ENCODE measurements around the gene ADAM12. TPM values are rescaled to one million over a fixed set of nuclear protein-coding genes. Genes with fewer than 3 reads are reported as not detected.

Gene ADAM12
- polyA plus RNA-seq, 3 donors: 25.6 to 27.1 (median 26.1) TPM

- peak; percentile 76 to 90 (median 80) for DNase-seq (ENCODE audit: low read depth in 3 of 3, low spot score in 2 of 3)
Measured at GRCh38 chr10:126041804-126042231, 346.5 kb downstream of the ADAM12 start.

- DNase-seq (ENCODE audit: low read depth in 3 of 3, low spot score in 2 of 3): no peak
Measured at GRCh38 chr10:126041117-126041516, 347.2 kb downstream of the ADAM12 start.

- no peak for DNase-seq (ENCODE audit: low read depth in 3 of 3, low spot score in 2 of 3)
Measured at GRCh38 chr10:126037946-126038345, 350.3 kb downstream of the ADAM12 start.

- no peak for DNase-seq (ENCODE audit: low read depth in 3 of 3, low spot score in 2 of 3)
Measured at GRCh38 chr10:126036515-126036914, 351.8 kb downstream of the ADAM12 start.

GRCh38 chr10:126034586-126034985 lies 353.7 kb downstream of the ADAM12 start:
- DNase-seq (ENCODE audit: low read depth in 3 of 3, low spot score in 2 of 3): no peak

GRCh38 chr10:126029999-126030398 lies 358.3 kb downstream of the ADAM12 start:
- DNase-seq (ENCODE audit: low read depth in 3 of 3, low spot score in 2 of 3): no peak

GRCh38 chr10:126027692-126028091 lies 360.6 kb downstream of the ADAM12 start:
- DNase-seq (ENCODE audit: low read depth in 3 of 3, low spot score in 2 of 3): no peak

- DNase-seq (ENCODE audit: low read depth in 3 of 3, low spot score in 2 of 3): no peak
Measured at GRCh38 chr10:126022841-126023240, 365.4 kb downstream of the ADAM12 start.

GRCh38 chr10:126021833-126022500 lies 366.3 kb downstream of the ADAM12 start:
- DNase-seq (ENCODE audit: low read depth in 3 of 3, low spot score in 2 of 3): no peak

GRCh38 chr10:126017961-126018560 lies 370.2 kb downstream of the ADAM12 start:
- DNase-seq (ENCODE audit: low read depth in 3 of 3, low spot score in 2 of 3): no peak

- no peak for DNase-seq (ENCODE audit: low read depth in 3 of 3, low spot score in 2 of 3)
Measured at GRCh38 chr10:126016882-126017281, 371.4 kb downstream of the ADAM12 start.

GRCh38 chr10:126016156-126016805 lies 372.0 kb downstream of the ADAM12 start:
- no peak for DNase-seq (ENCODE audit: low read depth in 3 of 3, low spot score in 2 of 3)

- no peak for DNase-seq (ENCODE audit: low read depth in 3 of 3, low spot score in 2 of 3)
Measured at GRCh38 chr10:126015413-126015812, 372.9 kb downstream of the ADAM12 start.

GRCh38 chr10:126014309-126014708 lies 374.0 kb downstream of the ADAM12 start:
- DNase-seq (ENCODE audit: low read depth in 3 of 3, low spot score in 2 of 3): no peak

GRCh38 chr10:126013489-126014281 lies 374.6 kb downstream of the ADAM12 start:
- no peak for DNase-seq (ENCODE audit: low read depth in 3 of 3, low spot score in 2 of 3)

GRCh38 chr10:126012485-126012884 lies 375.8 kb downstream of the ADAM12 start:
- no peak for DNase-seq (ENCODE audit: low read depth in 3 of 3, low spot score in 2 of 3)

GRCh38 chr10:126011995-126012394 lies 376.3 kb downstream of the ADAM12 start:
- DNase-seq (ENCODE audit: low read depth in 3 of 3, low spot score in 2 of 3): no peak

GRCh38 chr10:126009650-126010049 lies 378.6 kb downstream of the ADAM12 start:
- no peak for DNase-seq (ENCODE audit: low read depth in 3 of 3, low spot score in 2 of 3)

- no peak for DNase-seq (ENCODE audit: low read depth in 3 of 3, low spot score in 2 of 3)
Measured at GRCh38 chr10:126006906-126007305, 381.4 kb downstream of the ADAM12 start.

GRCh38 chr10:126006264-126006663 lies 382.0 kb downstream of the ADAM12 start:
- no peak for DNase-seq (ENCODE audit: low read depth in 3 of 3, low spot score in 2 of 3)

GRCh38 chr10:126004752-126005151 lies 383.5 kb downstream of the ADAM12 start:
- DNase-seq (ENCODE audit: low read depth in 3 of 3, low spot score in 2 of 3): no peak
